ENCODE data around the gene F2RL2. TPM values are rescaled to one million over a fixed set of nuclear protein-coding genes. Genes with fewer than 3 reads are reported as not detected.

Gene F2RL2
- total RNA-seq, 5 donors from 2014 or later (not counting 1 experiment from before 2014, with no cell fraction given) = 0.09 TPM; not detected in 4

- H3K36me3 Mint-ChIP-seq = peaks cover 43% of the 10 kb centered on the region
- no peaks in the 10 kb centered on the region for H3K4me1 ChIP-seq (ENCODE audit: control insufficient read depth in 1 of 2, extremely low read depth in 1 of 2, insufficient read depth in 2 of 2, low read length in 2 of 2)
- no peak for DNase-seq
- ChIA-PET CTCF (interaction anchor here in 1 of 2 donors (0.5 kb wide), 1 partner anchor 178 kb away, joined by 6 read pairs; no protein-coding TSS in a partner anchor), POLR2A (no interaction called here)
- H3K4me3 Mint-ChIP-seq = no peak overlapping the region
- no peaks in the 10 kb centered on the region for H3K9me3 ChIP-seq
- H3K27ac Mint-ChIP-seq = peak overlapping the region in 1 of 2 donors; percentile 11
- no peak for ATAC-seq (replicated peaks in 1 of 4)
- no peaks in the 10 kb centered on the region for H3K27me3 ChIP-seq (replicated peaks in 1 of 2; ENCODE audit: control insufficient read depth in 2 of 2, extremely low read depth in 1 of 2, insufficient read depth in 2 of 2, low read length in 1 of 2)
- H3K9me3 Mint-ChIP-seq = no peaks in the 10 kb centered on the region
- H3K4me1 Mint-ChIP-seq = no peaks in the 10 kb centered on the region
- no peaks in the 10 kb centered on the region for H3K27me3 Mint-ChIP-seq
- no peak overlapping the region for H3K27ac ChIP-seq (ENCODE audit: low read length)
- H3K36me3 ChIP-seq (ENCODE audit: control insufficient read depth in 2 of 2, extremely low read depth in 1 of 2, insufficient read depth in 1 of 2, low read length in 1 of 2) = peaks cover 0 to 57% of the 10 kb centered on the region in 2 donors
- no CpG with 5 or more reads among the region's 1 CpG for WGBS (ENCODE audit: insufficient coverage)
- no peak overlapping the region for H3K4me3 ChIP-seq (ENCODE audit: control insufficient read depth in 1 of 2, extremely low read depth in 1 of 2, low read length in 1 of 2)
Observed at GRCh38 chr5:76590027-76590426, 33.2 kb downstream of the F2RL2 start.

- peak overlapping the region in 1 of 2 donors; percentile 34 for H3K27ac Mint-ChIP-seq
Observed at GRCh38 chr5:76586531-76586930, 36.7 kb downstream of the F2RL2 start.

GRCh38 chr5:76585783-76586217 lies 37.4 kb downstream of the F2RL2 start:
- peaks cover 0 to 32% of the 10 kb centered on the region in 2 donors for H3K36me3 ChIP-seq (ENCODE audit: control insufficient read depth in 2 of 2, extremely low read depth in 1 of 2, insufficient read depth in 1 of 2, low read length in 1 of 2)
- ATAC-seq (replicated peaks in 1 of 4) = no peak
- H3K27me3 ChIP-seq (replicated peaks in 1 of 2; ENCODE audit: control insufficient read depth in 2 of 2, extremely low read depth in 1 of 2, insufficient read depth in 2 of 2, low read length in 1 of 2) = no peaks in the 10 kb centered on the region
- Mint-ChIP-seq H3K27me3 (no peaks in the 10 kb centered on the region), H3K27ac (no peak overlapping the region), H3K4me3 (no peak overlapping the region), H3K9me3 (no peaks in the 10 kb centered on the region), H3K36me3 (peaks cover 13% of the 10 kb centered on the region), H3K4me1 (peaks cover 0 to 21% (median 17%) of the 10 kb centered on the region in 3 donors)
- DNase-seq = no peak
- H3K27ac ChIP-seq (ENCODE audit: low read length) = no peak overlapping the region
- H3K4me1 ChIP-seq (ENCODE audit: control insufficient read depth in 1 of 2, extremely low read depth in 1 of 2, insufficient read depth in 2 of 2, low read length in 2 of 2) = peaks cover 0 to 2% of the 10 kb centered on the region in 2 experiments
- POLR2A ChIA-PET = no interaction called here
- CTCF ChIA-PET = interaction anchor here (0.6 to 0.7 kb wide), 2 partner anchors 14 to 187 kb away, joined by 3 to 5 read pairs; no protein-coding TSS in a partner anchor
- no CpG with 5 or more reads among the region's 3 CpGs for WGBS (ENCODE audit: insufficient coverage)
- no peaks in the 10 kb centered on the region for H3K9me3 ChIP-seq
- H3K4me3 ChIP-seq (ENCODE audit: control insufficient read depth in 1 of 2, extremely low read depth in 1 of 2, low read length in 1 of 2) = no peak overlapping the region

More at GRCh38 chr5:76586531-76586930, 36.7 kb downstream of the F2RL2 start:
- H3K9me3 ChIP-seq = no peaks in the 10 kb centered on the region
- Mint-ChIP-seq H3K4me1 (peaks cover 0 to 15% (median 14%) of the 10 kb centered on the region in 3 donors), H3K36me3 (peaks cover 19% of the 10 kb centered on the region), H3K27me3 (no peaks in the 10 kb centered on the region), H3K4me3 (no peak overlapping the region), H3K9me3 (no peaks in the 10 kb centered on the region)
- WGBS (ENCODE audit: insufficient coverage) = no CpG with 5 or more reads among the region's 4 CpGs
- H3K4me3 ChIP-seq (ENCODE audit: control insufficient read depth in 1 of 2, extremely low read depth in 1 of 2, low read length in 1 of 2) = no peak overlapping the region
- ChIA-PET POLR2A (interaction anchor here in 1 of 2 donors (0.7 kb wide), 1 partner anchor 111 kb away, joined by 3 read pairs; no protein-coding TSS in a partner anchor), CTCF (no interaction called here)
- H3K27ac ChIP-seq (ENCODE audit: low read length) = no peak overlapping the region
- peaks cover 0 to 2% of the 10 kb centered on the region in 2 experiments for H3K4me1 ChIP-seq (ENCODE audit: control insufficient read depth in 1 of 2, extremely low read depth in 1 of 2, insufficient read depth in 2 of 2, low read length in 2 of 2)
- ATAC-seq (replicated peaks in 1 of 4) (no peak), DNase-seq (no peak)
- H3K27me3 ChIP-seq (replicated peaks in 1 of 2; ENCODE audit: control insufficient read depth in 2 of 2, extremely low read depth in 1 of 2, insufficient read depth in 2 of 2, low read length in 1 of 2) = no peaks in the 10 kb centered on the region
- peaks cover 0 to 39% of the 10 kb centered on the region in 2 donors for H3K36me3 ChIP-seq (ENCODE audit: control insufficient read depth in 2 of 2, extremely low read depth in 1 of 2, insufficient read depth in 1 of 2, low read length in 1 of 2)

GRCh38 chr5:76583163-76584047 lies 39.8 kb downstream of the F2RL2 start:
- ChIA-PET POLR2A (interaction anchor here in 1 of 2 donors (0.6 to 1.8 kb wide), 7 partner anchors 26 to 242 kb away, joined by 3 to 7 read pairs (median 4); partner anchors contain the start of gene IQGAP2), CTCF (interaction anchor here (0.5 to 3.9 kb wide), 35 partner anchors 9 to 1028 kb away, joined by 3 to 26 read pairs (median 4); partner anchors contain the start of gene IQGAP2 (in 1 of the 2))
- Histone ChIP-seq H3K4me3 (ENCODE audit: control insufficient read depth in 1 of 2, extremely low read depth in 1 of 2, low read length in 1 of 2) (no peak overlapping the region), H3K9me3 (no peaks in the 10 kb centered on the region), H3K4me1 (ENCODE audit: control insufficient read depth in 1 of 2, extremely low read depth in 1 of 2, insufficient read depth in 2 of 2, low read length in 2 of 2) (peaks cover 0 to 2% of the 10 kb centered on the region in 2 experiments), H3K27ac (ENCODE audit: low read length) (no peak overlapping the region), H3K27me3 (replicated peaks in 1 of 2; ENCODE audit: control insufficient read depth in 2 of 2, extremely low read depth in 1 of 2, insufficient read depth in 2 of 2, low read length in 1 of 2) (no peaks in the 10 kb centered on the region), H3K36me3 (ENCODE audit: control insufficient read depth in 2 of 2, extremely low read depth in 1 of 2, insufficient read depth in 1 of 2, low read length in 1 of 2) (peaks cover 0 to 12% of the 10 kb centered on the region in 2 donors)
- peaks cover 3% of the 10 kb centered on the region for H3K36me3 Mint-ChIP-seq
- no peak overlapping the region for H3K4me3 Mint-ChIP-seq
- no peaks in the 10 kb centered on the region for H3K9me3 Mint-ChIP-seq
- H3K27me3 Mint-ChIP-seq = no peaks in the 10 kb centered on the region
- H3K27ac Mint-ChIP-seq = peak overlapping the region in 1 of 2 donors; percentile 16
- ATAC-seq (replicated peaks in 1 of 4) (no peak), DNase-seq (peak in 1 of 35 experiments; percentile 57)
- H3K4me1 Mint-ChIP-seq = peaks cover 0 to 25% (median 22%) of the 10 kb centered on the region in 3 donors
- WGBS (ENCODE audit: insufficient coverage) = 75% methylated on average over 2 of the region's 7 CpGs

- 100% methylated on average over 3 of the region's 6 CpGs for WGBS (ENCODE audit: insufficient coverage)
- ChIA-PET POLR2A (interaction anchor here (0.6 to 1.8 kb wide), 6 partner anchors 19 to 243 kb away, joined by 3 to 7 read pairs (median 4); partner anchors contain the start of gene IQGAP2 (in 1 of the 2)), CTCF (interaction anchor here (0.5 to 3.9 kb wide), 28 partner anchors 9 to 508 kb away, joined by 3 to 26 read pairs (median 5); partner anchors contain the start of gene IQGAP2 (in 1 of the 2))
- peaks cover 0 to 11% of the 10 kb centered on the region in 2 donors for H3K36me3 ChIP-seq (ENCODE audit: control insufficient read depth in 2 of 2, extremely low read depth in 1 of 2, insufficient read depth in 1 of 2, low read length in 1 of 2)
- Mint-ChIP-seq H3K27ac (peak overlapping the region in 1 of 2 donors; percentile 53), H3K36me3 (peaks cover 10% of the 10 kb centered on the region), H3K9me3 (no peaks in the 10 kb centered on the region), H3K4me1 (peaks cover 0 to 31% (median 27%) of the 10 kb centered on the region in 3 donors), H3K4me3 (no peak overlapping the region), H3K27me3 (no peaks in the 10 kb centered on the region)
- H3K27ac ChIP-seq (ENCODE audit: low read length) = no peak overlapping the region
- peaks cover 0 to 2% of the 10 kb centered on the region in 2 experiments for H3K4me1 ChIP-seq (ENCODE audit: control insufficient read depth in 1 of 2, extremely low read depth in 1 of 2, insufficient read depth in 2 of 2, low read length in 2 of 2)
- H3K9me3 ChIP-seq = no peaks in the 10 kb centered on the region
- no peak overlapping the region for H3K4me3 ChIP-seq (ENCODE audit: control insufficient read depth in 1 of 2, extremely low read depth in 1 of 2, low read length in 1 of 2)
- ATAC-seq (replicated peaks in 1 of 4) = no peak
- no peaks in the 10 kb centered on the region for H3K27me3 ChIP-seq (replicated peaks in 1 of 2; ENCODE audit: control insufficient read depth in 2 of 2, extremely low read depth in 1 of 2, insufficient read depth in 2 of 2, low read length in 1 of 2)
- DNase-seq = no peak
Observed at GRCh38 chr5:76582230-76583162, 40.7 kb downstream of the F2RL2 start.

Measured in T-cell (primary cell).